Activated CD4-positive, alpha-beta T cell treated with anti-CD3 and anti-CD28 coated beads for 48 hours (primary cell): ENCODE data around the gene KLF13.

ENCODE experiments used
- DNase-seq: peaks from one replicate; pipeline ENCODE4 v3.0.0-alpha.2; 2020

KLF13 gene

DNA sequence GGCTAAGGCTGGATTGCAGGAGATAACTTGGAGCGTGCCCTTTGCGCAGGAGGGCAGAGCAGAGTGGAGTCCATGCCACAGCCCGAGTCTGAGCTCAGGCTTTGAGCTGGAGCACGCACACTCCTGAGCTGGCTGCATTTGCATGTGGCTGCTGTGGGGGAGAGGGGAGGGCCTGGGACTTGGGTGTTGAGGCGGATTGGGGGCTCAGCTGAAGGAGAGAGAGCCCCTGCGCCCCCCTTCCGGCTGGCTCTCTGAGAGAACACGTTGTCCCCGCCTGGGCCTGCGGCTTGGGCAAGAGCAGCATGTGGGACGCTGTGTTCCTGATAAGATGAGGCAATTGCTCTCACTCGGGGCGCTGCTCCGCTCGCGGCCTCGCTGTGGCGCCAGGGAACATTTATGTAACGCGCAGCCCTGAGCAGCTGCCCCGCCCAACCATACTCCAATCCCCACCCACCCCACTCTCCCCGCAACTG lies 39.1 kb downstream of the KLF13 start:
- DNase-seq: peak; percentile 89

DNA sequence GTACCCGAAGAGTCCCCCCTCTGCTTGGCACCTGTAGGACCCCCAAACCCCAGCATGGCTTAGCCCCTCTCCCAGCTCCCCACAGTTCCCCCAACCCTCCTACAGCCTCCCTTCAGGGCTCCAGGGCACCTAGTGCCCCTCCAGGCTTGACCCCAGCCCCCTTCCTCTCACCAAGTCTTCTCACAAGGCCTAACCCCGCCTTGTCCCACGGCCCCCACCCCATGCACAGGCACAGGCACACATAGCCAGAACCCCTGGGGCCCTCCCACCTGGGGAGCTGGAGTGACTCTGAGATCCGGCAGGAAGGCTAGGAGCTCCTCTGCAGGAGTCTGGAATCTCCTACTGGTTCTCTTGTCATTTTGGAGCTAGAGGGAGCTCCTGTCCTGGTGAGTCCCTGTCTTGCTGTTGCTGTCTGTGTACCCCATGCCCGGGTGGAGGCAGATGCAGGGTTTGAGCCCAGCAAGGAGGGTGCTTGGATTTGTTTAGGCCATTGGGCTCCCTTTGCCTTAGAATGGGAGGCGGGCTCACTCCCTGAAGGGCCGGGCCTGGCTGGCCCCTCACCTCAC lies 39.6 kb downstream of the KLF13 start:
- DNase-seq: no peak

DNA sequence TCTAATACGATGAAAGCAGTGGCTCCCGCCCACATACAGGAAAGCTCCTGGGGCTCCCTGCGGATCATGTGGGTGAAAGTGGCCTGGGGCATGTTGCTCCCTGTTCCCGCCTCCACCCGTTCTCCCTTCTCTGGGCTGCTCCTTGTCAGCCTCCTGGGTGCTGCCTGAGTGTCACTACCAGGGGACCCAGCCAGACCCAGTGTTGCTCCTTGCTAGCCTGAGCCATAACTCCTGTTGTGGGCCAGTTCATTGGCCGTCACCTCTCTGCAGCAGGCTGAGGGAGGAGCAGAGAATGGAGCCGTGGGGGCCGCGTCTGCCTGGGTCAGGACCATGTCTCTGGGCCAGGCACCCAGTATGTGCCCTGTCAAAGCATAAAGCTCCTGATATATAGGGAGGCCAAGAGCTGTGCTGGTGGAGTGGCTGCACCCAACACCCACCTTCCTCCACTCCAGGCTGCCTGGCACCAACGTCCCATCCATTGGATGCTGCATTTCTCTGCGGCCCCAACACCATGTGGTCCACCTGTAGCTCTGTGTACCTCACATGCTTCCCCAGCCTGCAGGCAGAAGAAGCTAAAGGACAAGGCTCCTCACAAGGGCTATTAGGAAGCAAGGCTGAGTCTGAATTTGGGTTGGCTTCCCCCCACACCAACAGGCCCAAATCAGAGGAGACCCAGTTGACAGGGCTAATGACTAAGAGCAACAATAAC lies 40.5 kb downstream of the KLF13 start:
- no peak for DNase-seq

DNA sequence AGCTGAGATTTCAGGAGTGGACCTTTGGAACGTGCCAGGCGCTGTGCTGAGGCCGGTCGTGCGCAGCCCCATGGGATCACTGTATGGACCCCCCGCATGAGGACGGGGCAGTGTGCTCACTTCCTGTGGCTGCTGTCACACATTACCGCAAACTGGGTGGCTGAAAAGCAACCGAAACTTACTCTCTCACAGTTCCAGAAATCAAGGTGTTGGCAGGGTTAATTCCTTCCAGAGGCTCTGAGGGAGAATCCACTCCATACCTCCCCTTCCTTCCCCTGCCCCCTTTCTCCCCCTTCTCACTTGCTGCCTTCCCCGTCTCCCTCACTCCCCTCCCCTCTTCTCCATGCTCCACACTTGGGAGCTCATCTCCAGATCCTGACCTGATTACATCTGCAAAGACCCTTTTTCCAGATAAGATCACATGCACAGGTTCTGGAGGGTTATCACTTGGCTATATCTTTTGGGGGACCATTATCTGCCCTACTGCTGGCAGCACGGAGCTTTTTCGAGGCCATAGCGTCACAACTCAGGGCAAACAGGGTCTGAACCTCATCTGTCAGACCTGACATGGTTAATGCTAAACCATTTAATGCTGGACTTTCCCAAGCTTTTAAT lies 41.2 kb downstream of the KLF13 start:
- DNase-seq: peak; percentile 58

DNA sequence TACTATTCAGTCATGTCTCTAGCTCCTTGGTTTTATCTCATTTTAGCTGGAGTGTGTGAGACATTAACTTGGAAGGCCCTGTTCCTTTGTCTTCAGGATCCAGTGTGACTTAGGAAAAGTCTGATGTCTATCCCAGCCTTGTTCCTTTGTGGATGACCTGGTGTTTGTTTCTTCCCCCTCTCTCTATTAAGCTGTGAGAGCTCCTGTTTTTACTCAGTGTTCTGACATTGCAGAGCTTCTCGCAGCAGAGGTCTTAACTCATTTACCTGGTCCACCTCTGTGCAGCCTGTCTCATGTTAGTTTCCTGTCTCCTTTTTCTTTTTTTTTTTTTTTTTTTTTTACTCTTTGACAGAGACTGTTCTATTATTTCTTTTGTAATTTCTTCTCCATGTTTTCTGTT lies 43.1 kb downstream of the KLF13 start:
- no peak for DNase-seq

DNA sequence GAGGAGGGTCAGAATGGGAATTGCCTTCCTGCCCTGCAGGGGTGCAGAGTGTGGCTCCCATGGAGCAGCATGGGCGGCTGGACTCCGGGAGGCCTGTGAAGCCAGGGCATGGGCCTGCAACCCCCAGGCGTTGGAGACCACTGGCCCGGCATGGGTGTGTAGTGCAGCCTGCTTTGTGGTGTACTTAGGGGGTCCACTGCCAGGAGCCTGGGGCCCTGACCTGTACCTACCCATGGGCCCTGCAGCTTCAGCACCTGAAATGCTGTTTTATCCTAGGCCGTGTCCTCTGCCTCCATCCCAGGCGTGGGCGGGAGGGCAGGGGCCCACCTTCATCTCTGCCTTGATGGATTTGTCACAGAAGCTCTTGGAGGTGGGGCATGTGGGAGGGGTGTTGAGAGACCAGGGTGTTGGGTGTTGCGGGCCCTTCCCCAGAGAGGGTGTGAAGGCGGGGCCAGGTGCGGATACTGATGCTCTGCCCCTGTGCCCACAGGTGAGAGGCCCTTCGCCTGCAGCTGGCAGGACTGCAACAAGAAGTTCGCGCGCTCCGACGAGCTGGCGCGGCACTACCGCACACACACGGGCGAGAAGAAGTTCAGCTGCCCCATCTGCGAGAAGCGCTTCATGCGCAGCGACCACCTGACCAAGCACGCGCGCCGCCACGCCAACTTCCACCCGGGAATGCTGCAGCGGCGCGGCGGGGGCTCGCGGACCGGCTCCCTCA lies 45.0 kb downstream of the KLF13 start:
- no peak for DNase-seq

DNA sequence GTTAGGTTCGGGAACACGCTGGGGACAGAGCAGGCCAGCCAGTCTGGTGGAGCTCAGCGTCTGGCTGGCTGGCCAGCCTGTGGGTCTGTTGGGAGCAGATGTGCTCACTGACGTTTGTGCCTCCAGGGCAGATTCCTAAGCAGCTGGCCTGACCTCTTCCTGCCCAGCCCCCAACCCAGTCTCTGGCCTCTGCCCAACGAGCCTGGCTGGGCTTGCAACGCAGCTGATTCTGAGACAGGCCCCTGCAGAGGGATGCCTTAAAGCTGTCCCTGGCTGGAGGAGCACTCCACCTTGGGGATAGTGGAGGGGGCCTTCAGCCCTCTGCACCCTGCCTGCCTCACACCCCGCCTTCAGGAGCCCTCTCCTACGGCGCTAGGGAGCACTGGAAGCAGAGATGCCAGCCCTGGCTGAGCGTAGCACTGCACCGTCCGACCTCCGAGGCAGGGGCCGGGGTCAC lies 46.0 kb downstream of the KLF13 start:
- DNase-seq: no peak

DNA sequence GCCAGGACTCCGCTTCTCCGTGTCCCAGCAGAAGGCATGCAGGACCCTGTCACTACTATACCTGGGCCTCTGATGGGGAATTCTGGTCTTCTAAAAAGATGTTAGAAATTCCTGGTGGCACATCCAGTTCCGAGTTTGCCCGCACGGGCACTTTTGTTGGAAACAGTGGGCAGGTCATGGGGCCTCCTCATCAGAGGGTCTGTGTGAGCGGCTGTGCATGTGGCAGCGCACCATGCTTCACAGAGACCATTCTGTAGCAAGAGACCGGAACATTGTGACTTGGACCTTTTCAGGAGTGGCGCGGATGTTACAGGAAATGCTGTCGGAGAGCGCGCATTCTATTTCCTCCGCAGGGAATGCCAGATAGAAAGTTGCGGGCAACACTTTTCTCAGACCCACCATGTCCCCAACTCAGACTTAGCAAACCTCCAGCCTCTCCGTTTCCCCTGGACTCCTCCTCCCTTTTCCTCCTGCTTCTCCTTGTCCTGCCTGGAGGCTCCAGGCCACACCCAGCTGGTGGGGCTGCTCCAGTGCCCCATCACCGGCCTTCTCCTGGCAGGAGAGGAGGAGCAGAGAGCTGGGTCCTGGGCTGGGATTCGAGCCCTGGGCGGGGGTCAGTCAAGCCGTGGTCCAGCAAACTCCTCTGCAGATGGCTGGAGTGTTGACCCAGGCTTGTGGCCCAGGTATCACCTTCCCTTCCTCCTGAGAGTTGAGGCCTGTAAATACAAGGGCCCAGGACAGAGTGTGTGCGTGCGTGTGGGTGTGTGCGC lies 46.6 kb downstream of the KLF13 start:
- no peak for DNase-seq

DNA sequence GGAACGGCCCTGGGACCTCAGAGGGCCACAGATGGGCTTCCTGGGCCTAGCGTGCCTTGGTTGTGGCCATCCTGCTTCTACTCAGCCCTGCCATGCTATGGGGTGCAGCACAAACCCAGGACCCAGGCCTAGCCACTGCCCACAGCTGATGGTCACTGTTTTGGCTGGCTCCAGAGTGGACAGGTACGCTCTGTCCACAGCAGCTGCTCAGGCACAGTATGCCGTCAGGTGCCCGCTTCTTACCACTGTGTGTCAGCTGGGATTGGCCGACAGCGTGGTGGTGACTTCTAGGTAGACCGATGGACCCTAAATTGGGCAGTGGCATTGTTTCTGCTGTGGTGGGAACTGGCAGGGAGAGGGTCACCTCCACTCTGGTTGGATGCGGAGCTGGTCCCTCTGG lies 47.3 kb downstream of the KLF13 start:
- no peak for DNase-seq

DNA sequence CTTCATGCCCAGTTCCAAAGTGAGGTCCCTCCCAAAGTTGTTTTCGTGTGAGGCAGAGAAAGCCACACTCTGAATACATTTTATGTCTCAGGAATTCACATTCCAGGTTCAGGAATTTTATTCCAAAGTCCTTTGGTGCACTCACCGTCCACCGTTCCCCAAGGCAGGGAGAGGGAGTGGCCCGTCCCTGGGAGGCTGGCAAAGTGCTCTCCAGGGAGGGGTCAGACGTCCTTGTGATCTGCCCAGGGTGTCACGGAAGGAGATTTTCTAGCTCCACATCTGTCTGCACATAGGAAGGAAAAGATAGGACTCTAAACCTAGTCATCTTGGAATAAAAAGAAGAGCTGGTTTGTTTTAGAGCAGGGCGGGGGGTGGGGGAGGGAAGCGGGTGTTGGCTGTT lies 47.9 kb downstream of the KLF13 start:
- DNase-seq: no peak

DNA sequence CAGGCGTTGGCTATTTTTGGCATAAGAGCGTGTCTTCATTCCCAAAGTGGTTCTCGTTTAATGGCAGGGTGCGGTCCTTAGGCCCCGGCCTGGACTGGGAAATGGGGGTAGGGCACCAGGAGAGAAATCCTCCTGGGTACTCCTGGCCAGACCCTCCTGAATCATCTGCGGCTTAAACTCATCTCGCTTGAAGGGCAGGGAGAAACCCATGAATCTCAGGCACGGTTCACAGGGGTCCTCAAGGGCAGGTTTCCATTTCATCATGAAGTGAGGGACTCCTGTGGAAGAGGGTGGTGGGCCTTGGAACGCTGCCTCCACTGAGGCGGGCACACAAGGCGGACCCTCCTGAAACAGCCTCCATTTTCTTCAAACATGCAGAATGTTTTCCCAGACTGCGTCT lies 48.4 kb downstream of the KLF13 start:
- DNase-seq: no peak

DNA sequence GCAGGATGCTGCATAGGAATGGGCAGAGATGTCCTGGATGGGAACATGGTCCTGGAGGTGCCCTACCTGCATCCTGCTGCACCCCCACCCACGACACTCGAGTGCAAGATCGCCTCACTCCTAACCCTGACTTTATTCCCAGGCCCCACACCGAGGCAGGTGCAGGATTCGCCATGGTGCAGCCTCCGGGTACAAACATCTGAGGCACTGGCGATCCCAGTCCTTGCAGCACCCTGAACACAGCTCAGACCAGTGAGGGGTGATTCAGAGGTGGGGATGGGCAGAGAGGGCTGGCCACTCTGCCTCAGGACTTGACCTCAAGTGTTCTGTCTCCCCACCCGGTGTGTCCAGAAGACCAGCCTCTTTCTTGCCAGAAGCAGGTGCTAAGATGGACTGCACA lies 49.1 kb downstream of the KLF13 start:
- no peak for DNase-seq

DNA sequence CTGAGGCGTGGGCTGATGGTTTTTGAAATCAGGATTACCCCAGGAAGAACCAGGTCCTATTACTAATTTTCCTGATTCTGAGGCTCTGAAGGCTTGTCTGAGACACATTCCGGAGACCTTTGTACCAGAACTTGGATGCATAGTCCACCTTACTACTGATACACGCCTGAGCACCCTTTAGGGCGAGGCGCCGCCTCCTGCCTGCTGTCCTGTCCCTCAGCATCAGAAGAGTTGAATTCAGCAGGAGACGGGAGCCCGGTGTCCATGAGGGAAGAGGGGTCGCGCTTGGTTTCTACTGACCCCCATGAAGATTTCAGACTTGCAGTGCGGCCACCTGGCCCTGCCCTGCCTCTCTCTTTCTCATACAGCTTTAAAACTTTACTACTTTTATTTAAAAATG lies 49.9 kb downstream of the KLF13 start:
- no peak for DNase-seq

DNA sequence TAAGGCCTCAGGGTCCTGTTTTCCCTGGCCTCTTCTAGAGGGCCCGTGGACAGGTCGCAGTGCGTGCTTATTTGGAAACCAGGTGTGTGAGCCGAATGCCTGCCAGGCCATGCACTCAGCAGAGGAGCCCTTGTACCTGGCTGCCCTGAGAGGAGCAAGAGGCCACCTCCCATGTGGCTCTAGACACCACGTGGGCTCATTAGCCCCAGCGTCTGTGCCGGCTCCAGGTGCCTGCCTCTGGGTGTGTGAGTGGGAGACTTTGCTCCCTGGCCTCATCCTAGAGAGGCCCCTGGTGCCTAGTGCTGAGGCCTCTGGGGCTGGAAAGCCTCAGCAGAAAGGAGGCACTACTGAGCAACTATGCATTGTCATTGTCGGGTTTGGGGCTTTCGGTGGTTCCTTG lies 50.4 kb downstream of the KLF13 start:
- no peak for DNase-seq

DNA sequence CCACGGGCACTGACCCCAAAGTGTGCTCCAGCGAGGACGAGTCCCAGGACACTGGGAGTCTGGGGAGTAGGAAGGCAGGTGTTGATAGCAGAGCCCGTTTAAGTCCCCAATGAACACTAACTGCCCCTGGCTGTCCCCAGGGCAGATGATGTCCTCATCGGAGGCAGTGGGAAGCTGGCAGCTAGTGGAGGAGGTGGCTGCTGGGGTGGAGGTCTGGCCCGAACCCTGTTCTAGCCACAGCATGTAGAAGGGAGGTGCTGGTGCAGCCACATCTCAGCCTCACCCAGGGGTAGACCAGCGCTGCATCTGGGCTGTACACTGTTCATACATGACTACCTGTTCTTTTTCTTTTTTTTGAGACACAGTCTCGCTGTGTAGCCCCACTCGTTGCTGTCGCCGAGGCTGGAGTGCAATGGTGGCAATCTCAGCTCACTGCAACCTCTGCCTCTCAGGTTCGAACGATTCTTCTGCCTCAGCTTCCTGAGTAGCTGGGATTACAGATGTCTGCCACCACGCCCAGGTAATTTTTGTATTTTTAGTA lies 51.8 kb downstream of the KLF13 start:
- DNase-seq: no peak

DNA sequence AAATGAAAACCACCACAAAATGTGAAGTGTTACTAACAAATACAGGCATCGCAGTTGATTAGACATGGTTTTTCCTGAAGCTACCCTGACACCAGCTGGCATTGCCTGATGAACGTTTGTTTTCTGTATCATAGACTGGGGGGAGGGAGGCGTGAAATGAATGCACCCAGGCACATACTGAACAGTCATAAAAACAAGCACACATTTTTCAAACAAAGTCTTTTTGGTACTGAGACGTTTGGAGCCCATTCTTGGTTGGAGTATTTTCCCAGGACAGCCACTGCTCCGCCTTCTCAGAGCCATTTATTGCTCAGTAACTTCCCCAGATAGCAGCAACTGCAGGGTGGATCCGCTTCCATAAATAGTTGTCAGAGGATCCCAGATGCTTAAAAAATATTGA lies 52.4 kb downstream of the KLF13 start:
- DNase-seq: no peak

DNA sequence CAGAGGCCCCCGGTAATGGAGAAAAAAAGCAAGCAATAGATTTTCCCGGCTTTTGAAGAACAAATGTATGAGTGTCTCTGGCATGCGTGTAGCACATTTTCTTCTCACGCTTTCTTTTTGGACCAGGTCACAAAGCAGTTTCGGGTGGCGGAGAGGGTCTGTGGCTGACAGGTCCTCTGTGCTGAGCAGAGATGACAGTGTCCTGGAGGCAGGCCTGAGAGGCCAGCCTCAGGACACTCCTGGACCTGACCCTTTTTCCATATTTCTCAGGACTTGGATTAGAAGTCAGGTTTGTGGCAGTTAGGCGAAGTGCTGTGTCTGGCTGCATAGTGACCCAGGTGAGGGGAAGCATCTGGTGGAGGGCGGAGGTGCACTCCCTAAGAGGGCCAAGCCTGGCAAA lies 52.9 kb downstream of the KLF13 start:
- DNase-seq: no peak

DNA sequence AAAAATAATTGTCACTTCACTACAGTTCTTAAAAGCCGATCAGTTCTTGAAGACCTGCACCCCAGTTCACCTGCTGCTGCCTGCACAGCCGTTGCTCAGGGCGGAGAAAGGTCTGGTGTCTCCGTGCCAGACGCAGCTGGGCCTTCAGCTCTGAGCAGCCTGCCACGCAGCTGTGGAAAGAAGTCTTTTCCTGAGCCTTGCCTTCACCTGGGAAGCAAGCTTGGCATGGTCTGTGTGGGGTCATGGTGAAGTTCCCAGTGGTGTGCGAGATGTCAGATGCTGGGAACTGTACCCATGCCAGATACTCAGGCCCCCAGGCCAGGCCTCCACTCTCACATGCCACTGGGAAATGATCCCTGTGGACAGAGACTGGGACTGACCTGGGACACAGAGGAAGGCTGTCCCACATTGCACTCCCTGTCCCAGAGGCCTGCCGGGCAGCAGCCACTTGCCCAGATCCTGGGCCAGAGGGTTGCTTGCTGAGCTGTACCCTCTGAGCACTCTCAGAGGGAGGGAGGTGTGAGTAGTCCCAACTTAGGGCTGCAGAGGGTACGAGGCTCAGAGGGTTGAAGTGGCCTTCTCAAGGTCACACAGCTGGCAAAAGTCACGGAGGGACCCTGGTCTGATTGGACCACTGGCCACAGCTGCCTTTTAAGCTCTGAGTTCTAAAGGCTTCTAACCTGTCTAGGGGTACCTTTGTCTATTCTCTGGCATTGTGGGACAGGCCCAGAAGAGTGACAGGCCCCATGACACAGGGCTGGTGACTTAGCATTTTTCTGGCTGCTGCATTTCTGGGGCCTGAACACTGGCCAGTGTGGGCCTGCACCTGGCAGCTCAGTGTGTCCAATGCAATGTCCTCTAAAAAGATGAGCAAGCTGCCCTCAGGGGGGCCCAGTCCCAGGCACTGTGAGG lies 55.4 kb downstream of the KLF13 start:
- no peak for DNase-seq

DNA sequence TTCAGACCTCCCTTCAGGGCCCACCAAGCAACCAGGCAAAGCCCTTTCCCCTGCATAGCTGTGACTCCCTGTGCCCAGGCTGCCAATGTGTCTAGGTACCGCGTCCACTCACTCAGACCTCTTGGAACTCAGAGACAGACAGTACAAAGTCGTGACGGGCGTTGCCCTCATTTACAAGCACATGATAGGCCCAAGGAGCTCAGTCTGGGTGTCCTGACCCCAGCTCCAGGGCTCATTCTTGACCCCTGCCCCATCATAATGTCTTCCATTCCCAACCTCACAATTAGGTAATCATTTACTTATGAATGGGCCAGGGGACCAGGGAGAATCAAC lies 56.0 kb downstream of the KLF13 start:
- no peak for DNase-seq

DNA sequence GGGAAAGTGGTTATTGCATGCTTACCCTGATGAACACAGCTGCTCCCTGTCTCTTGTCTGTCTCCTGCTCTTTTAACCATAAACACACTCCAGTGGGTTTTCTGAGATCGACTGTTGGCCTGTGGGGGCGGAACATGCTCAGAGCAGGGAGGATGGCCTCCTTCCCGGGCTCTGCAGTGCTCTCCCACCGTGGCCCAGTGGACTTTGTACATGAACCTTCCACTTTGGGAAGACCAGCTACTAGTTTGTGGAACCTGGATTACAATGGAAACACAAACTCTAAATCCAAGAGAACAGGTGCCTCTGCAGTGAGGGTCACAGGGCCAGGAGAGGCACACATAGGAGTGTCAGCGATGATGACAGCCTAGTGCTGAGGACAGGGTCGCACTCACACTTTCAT lies 56.5 kb downstream of the KLF13 start:
- no peak for DNase-seq

DNA sequence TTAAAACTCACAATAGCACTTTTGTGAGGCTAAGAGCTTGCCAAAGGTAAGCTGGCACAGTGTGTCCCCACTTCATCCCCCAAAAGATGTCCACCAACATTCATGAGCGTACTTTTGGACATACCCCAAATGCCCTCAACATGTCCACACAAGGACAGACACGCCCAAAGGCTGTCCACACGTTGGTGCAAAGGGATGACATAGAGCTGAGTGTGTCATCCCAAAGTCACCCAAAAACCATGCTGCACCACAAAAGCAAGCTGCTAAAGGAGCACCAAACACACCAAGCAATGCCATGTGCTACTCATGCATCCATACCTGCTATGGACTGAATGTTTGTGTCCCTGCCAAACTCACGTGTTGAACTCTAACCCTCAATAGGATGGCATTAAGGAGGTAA lies 57.9 kb downstream of the KLF13 start:
- DNase-seq: no peak

DNA sequence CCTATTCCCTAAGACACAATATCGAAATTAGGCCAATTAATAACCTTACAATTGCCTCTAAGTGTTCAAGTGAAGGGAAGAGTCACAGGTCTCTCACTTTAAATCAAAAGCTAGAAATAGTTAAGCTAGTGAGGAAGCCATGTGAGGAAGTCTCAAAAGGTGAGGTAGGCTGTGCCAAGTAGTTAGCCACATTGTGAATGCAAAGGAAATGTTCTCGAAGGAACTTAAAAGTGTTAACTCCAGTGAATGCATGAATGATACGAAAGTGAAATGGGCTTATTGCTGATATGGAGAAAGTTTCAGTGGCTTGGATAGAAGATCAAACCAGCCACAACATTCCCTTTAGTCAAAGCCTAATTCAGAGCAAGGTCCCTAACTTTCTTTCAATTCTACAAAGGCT lies 59.1 kb downstream of the KLF13 start:
- no peak for DNase-seq
